Inflammatory macrophage (primary cell): ENCODE data around the gene ACOD1.
"Not testable (repeated sequence)": the region's sequence is repeated elsewhere in the genome, so short reads cannot be mapped to it uniquely, and the experiment has no call there.

Source experiments
- DNase-seq, 2 donors: peaks; one replicate each; pipeline ENCODE4 v3.0.0-alpha.2; 2020 to 2022
- total RNA-seq, 18 experiments: gene quantifications; one replicate each; lab custom pipeline; 2026; ENCODE audit warnings: mixed read lengths in 6 of 18, inconsistent platforms in 2 of 18; lab: John Stamatoyannopoulos, UW

Gene ACOD1
- total RNA-seq = 0 to 586 (median 11.2) reads per million in 18 experiments

DNA sequence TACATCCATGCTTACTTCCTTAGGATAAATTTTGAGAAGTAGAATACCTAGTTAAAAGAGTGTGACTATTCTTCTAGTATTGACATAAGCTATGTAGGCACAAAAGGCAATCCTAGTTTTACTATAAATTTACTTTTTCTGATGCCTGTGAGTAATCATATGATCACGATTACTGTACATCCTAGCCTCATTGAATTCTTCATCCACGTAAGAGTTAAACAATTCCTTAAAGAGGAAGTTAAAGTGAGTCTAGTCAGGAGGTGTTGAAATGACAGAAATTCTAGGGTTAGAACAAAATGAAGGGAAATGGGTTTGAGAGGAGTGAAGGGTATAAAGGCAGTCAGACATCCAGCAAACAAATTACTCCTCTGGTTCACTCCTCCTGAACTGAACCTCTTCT is at the start of gene ACOD1:
Gene ACOD1 (plus strand): TSS at position 363 of the 400 bp plus-strand sequence. CDS start 48 bp downstream, outside the sequence.
- peak in 1 of 2 donors; percentile 63 for DNase-seq

DNA sequence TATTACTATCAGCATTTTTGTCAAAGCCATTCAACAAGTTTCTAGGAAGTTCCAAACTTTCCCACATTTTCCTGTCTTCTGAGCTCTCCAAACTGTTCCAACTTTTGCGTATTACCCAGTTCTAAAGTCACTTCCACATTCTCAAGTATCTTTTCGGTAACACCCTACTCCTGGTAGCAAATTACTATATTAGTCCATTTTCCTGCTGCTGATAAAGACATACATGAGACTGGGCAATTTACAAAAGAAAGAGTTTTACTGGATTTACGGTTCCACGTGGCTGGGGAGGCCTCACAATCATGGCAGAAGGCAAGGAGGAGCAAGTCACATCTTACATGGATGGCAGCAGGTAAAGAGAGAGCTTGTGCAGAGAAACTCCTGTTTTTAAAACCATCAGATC is 49.2 kb upstream of the ACOD1 start:
- DNase-seq = not testable (repeated sequence)

DNA sequence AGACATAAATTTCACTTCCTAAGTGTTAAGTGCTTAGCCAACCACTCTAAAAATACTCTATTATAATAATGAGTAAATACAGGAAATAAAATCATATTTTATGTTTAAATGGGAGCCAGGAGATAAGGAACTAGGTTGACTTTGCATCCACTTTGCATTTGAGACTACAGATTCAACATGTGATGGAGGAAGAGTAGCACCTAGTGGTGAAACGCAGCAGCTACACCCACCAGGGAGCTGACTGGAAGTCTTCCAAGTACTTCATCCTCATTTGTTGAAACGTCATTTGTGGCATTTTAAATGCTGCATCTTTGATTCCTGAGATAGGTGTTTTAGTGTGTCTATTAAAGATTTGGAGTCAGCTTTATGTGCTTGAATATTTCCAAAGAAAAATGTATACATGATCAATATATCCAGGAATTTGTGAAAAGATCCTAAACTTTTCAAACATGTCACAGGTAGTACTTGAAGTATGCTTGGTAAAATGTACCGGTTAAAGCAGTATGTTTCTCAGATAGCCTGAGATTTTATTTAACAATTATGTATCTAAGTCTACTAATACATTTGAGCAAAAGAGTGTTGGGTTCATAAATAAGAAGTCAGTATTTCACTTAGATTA is 44.7 kb upstream of the ACOD1 start:
- DNase-seq = peak; percentile 90 to 94

DNA sequence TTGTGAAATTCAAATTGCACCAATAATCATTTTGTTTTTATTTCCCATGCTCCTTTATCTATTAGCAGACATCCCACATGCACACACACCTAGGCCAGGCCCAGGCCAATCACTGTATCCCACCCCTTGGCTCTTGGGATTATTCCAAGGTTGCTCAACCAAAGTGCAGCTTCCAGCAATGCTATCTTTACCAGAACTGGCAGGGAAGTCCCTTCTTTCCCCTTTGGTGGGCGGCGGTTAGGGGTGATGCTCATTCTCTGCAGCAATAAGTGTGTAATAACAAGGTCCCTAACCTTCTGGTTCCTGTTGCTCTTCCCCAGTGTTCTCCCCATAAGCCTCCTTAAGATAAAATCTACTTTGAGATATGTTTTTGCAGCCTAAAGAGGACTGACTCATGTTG is 43.8 kb upstream of the ACOD1 start:
- DNase-seq = peak; percentile 40 to 59

DNA sequence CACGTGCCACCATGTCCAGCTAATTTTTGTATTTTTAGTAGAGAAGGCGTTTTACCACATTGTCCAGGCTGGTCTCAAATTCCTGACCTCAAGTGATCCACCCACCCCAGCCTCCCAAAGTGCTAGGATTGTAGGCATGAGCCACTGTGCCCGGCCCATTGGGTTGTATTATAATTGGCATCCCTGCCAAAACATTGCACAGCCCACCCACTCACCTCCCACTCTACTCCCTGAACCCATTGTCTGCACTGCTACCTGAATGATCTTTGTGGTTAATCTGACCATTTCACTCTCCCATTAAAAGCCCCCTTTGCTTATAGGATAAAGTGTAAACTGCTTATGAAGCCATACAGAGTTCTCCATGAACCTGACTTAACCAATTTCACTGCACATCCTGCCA is 35.8 kb upstream of the ACOD1 start:
- DNase-seq = no peak

DNA sequence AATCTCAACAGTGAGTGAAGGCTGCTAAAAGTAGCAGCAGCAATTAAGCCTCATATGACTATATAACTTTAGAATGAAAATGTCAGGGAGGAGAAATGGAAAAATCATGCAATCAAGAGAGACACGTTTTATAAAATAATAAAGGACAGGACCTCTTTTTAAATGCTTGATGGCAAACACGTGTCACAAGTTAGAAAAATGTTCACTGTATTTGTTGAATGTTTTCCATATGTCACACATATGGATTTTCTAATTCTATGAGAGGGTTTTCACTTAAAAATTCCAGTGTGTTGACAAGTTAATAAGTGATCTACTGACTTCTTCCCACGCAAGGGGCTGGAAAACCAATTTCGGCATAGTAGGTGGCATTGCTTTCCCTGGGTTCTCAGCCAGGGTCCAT is 34.4 kb upstream of the ACOD1 start:
- DNase-seq = no peak

DNA sequence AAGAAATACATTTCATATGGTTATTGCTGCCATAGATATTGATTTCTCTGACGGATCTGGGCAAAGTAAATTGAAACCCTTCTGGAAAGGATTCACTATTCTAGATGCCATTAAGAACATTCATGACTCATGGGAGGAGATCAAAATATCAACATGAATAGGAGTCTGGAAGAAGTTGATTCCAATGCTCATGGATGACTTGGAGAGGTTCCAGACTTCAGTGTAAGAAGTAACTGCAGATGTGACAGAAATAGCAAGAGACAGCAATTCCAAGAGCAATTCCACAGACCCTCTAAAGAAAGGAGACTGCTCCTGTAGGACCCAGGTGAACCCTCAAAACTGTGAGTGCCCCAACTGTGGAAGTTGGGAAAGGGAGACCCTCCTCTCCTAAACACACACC is 31.2 kb upstream of the ACOD1 start:
- no peak for DNase-seq

DNA sequence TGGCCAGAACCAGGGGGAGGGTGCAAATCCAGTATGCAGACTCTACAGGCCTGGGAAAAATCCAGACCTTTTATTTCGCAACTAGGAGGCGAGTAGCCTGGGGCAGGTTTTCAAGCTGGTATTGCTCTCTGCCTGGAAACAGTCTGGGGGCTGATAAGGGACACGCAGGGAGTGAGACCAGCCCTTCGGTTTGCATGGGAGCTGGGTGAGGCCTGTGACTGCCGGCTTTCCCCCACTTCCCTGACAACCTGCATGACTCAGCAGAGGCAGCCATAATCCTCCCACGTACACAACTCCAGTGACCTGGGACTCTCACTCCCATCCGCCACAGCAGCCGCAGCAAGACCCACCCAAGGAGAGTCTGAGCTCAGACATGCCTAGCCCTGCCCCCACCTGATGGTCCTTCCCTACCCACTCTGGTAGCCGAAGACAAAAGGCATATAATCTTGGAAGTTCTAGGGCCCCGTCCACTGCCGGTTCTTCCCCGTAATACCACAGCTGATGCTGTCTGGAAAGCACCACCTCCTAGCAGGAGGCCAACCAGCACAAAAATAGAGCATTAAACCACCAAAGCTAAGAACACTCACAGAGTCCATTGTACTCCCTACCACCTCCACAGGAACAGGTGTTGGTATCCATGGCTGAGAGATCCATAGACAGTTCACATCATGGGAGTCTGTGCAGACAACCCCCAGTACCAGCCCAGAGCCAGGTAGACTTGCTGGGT is 30.4 kb upstream of the ACOD1 start:
- DNase-seq = not testable (repeated sequence)

DNA sequence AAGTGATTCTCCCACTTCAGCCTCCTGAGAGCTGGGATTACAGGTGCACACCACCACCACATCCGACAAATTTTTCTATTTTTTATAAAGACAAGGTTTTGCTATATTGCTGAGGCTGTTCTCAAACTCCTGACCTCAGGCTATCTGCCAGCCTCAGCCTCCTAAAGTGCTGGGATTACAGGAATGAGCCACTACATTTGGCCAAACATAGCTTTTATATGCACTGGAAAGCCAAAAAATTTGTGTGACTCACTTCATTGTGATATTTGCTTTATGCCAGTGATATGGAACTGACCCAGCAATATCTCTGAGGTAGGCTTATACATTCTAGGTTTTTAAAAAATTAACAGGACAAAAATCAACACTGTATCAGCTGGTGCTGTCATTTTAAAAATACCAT is 26.8 kb upstream of the ACOD1 start:
- DNase-seq = no peak

DNA sequence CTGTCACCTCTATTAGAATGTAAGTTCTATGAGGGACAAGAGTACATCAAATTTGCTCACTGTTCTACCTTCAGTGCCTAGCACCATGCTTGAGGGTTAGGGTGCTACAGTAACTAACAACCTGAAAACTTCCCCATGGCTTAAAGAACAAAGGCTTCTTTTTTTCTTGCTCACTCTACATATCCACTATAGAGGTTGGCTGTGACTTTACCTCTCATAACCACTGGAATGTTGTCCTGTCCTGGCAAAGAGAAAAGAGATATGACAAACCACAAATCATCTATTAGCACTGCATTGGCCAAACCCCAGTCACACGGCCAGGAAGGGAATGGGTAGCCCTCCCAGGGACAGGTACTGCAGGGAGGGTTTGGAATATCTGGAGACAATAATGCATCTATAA is 23.2 kb upstream of the ACOD1 start:
- DNase-seq = no peak

DNA sequence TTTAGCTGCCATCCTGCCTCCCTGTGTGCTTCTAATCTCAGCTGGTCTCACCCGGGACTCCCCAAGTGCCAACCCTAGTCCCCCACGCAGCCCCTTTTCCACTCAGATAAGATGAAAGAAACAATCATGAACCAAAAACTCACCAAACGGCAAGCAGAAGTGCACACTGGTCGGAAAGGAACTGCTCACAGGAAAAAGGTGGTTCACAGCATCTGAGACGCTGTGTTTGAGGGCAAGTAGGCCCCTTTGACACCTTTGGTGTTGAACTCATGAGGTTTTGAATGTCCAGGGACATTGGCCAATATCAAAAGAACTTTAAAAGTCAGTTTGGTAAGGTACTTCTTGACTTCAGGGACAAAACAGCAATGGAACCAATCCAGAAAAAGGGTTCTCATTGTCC is 20.4 kb upstream of the ACOD1 start:
- no peak for DNase-seq

DNA sequence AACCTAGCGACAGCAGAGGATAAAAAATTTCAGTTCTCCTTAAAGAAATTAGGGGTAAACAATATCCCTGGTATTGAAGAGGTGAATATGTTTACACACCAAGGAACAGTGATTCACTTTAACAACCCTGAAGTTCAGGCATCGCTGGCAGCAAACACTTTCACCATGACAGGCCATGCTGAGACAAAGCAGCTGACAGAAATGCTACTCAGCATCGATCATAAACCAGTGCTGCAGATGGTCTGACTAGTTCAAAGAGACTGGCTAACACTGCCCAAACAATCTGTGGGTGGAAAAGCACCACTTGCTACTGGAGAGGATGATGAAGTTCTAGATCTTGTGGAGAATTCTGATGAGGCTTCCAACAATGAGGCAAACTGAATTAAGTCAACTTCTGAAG is 19.9 kb upstream of the ACOD1 start:
- no peak for DNase-seq

DNA sequence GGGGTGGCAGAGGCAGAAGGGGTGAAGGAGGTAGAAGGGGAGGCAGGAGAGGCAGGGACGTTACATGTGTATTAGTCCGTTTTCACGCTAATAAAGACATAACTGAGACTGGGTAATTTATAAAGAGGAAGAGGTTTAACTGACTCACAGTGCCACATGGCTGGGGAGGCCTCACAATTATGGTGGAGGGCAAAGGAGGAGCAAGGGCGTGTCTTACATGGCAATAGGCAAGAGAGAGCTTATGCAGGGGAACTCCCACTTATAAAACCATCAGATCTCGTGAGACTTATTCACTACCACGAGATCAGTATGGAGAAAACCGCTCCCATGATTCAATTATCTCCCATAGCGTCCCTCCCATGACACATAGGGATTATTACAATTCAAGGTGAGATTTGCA is 19.0 kb upstream of the ACOD1 start:
- no peak for DNase-seq

DNA sequence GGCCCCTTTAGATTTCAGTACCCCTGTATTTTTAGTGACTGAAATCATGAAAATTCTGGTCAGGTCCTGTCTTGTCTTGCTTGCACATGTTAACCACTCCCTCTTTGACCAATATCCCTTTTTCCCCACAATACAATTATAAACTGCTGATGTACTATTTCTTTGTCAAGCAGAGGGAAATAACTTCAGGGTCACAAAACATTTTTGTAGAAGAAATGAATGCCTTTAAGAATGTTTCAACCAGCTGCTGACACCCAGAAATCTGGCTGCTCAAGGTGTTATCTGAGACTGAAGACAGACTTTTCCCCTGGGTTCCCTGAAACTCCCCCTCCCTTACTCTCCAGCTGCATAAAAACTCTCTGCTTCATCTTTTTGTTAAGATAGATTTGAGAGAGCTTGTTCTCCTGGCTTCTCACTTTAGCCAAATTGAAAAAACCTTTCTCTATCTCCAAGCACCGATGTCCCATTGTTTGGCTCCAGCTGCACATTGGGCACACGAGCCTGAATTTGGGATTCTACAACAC is 18.4 kb upstream of the ACOD1 start:
- DNase-seq = no peak

DNA sequence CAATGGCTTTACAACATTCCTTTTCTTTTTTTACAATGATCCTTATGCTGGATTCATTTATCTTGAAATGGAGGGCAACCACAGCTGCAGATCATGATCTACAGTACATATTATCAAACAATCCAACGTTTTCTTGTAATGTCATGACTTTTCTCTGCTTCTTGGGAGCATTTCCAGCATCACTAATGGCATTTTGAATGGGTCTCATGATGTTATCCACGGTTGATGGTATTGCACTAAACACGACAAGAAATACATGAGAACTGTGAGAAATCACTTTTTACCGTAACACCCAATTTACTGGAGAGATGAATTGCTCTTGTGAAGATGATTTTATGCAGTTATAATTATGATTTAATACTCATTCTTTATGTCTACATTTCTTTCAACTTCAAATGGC is 16.2 kb upstream of the ACOD1 start:
- DNase-seq = no peak

DNA sequence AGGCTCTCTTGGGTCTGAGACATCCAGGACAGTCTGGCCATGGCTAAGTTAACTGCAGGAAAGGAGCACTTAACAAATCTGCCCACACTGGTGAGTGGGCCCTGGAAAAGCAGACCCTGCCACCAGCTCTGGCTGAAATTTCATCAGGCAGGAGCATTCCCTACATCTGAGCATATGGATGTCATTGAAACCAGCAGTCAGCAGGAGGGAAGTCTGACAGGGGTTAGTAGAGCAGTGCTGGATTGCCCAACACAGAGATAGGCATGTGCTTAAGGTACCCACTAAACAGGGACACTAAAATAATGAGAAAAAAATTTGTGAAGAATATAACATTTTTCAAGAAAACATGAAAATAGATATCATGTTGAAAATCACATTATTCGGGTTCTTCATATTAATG is 13.6 kb upstream of the ACOD1 start:
- no peak for DNase-seq

DNA sequence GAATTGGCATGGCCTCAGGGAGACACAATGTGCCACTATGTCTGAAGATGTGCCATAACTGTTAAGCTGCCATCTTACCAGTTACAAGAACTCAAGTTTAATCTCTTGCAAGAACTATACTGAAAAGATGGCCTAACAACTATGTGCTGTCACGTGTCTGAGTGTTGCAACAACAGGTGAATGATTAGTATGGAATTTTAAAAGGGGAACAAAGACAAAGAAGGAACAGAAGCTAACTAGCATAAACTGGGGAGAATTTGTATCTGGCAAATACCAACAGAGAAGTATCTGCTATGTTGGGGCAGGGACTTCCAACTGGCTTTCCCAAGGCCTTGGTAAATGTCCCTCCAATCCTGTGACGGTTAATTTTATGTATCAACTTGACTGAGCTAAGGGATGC is 11.5 kb upstream of the ACOD1 start:
- peak; percentile 39 to 58 for DNase-seq

DNA sequence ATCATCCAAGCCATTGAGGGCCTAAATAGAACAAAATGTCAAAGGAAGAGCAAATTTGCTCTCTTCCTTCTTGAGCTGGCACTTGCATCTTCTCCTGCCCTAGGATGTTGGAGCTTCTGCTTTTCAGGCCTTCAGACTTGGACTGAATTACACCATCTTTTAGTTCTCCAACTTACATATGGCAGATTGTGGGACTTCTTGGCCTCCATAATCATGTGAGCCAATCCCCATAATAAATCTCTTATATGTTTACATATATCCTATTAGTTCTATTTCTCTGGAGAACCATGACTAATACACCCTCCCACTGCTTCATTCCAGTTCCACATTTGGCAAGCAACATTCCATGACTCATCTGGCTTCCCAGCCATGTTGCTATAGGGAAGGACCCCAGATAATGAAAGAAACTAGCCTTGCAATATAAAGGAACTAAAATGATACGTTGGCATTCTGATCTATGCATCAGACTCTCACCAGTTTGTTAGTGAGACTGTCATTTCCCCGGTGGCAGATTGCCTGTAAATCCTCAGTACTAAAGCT is 11.0 kb upstream of the ACOD1 start:
- peak; percentile 94 to 95 for DNase-seq

DNA sequence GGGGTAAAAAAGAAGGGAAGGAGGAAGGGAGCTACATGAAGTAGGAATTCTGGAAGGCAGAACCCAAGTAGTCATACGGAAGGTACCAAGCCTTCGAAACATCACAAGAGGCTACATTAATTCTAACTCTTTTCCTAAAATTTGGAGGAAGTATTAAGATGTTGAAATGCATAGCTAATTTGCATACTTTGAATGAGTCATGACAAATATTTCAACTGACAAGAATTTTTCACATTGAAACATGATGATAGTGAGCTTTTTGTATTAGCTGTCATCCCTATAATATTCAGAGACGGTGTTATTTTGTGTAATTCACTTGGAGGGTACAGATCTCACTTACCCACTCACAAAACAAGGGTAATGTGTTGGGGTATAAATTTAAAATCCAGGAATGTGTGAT is 9.1 kb upstream of the ACOD1 start:
- DNase-seq = peak; percentile 18 to 82

DNA sequence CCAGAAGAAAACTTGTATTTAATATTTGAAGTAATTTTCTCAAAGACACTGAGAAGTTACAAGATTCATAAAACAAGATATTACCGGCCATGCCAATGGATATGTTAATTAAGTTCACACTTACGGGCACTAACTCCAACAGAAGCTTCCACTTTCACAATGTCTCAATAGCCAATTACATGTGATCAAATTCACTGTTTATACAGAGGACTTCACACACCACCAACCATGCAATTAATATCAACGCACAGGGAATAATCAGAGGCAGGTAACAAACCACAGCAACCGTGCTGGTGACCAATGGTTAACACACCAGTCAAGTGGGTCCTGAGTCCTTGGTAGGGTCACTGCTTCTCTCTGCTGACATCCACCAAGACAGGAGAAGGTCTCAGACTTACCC is 5.9 kb upstream of the ACOD1 start:
- DNase-seq = no peak

DNA sequence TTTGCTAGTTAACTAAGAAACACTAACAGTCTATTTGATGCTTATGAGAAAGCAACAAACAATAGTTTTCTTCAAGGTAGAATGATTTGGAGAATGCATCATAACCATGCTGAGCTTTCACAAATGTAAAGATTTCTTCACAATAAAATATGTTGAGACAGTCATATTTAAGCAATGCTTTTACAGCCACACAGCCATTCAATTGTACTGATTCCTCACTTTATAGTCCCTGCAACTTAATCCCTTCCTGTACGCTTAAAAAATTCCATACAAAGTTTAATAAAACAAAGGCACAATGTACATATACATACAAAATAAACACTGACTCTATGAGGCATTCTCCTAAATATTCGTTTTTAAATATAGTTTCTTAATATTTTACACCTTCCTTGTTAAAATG is 4.7 kb upstream of the ACOD1 start:
- DNase-seq = no peak

DNA sequence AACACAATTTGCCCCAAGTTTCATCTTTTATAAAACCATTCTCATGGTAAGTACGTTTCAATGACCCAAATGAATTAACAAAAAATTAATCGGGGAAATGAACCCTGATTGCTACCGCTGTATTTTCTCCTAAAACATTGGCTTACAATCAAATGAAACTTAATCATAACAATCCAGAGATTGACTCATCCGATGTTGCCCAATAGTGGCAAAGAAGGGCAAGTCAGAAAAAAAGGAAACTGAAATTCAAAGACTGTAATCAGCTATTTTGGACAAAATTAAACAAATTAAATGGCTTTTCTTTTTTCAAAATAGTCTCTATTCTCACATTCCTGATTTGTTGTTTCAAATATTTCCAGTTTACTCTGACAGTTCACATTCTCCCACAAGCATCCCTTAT is 3.9 kb upstream of the ACOD1 start:
- DNase-seq = peak; percentile 72 to 84

DNA sequence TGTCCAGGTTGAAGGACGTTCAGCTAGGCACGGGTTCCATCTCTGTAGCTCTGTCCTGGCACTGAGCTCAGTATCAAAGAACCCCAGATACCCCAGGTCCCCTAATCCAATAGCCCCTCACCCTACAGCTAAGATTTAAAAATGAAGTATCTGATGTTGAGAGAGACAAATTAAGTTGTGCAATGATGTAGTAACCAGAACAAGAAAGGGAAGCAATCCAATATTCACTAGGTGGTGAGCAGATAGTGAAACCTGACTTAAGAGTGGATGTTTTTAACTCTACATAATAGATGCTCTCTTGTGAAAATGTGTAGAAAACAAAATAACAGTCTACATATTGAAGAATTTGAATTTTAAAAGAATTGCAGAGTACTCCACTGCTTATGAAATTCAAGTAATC is 1.8 kb downstream of the ACOD1 start:
- DNase-seq = peak in 1 of 2 donors; percentile 46

DNA sequence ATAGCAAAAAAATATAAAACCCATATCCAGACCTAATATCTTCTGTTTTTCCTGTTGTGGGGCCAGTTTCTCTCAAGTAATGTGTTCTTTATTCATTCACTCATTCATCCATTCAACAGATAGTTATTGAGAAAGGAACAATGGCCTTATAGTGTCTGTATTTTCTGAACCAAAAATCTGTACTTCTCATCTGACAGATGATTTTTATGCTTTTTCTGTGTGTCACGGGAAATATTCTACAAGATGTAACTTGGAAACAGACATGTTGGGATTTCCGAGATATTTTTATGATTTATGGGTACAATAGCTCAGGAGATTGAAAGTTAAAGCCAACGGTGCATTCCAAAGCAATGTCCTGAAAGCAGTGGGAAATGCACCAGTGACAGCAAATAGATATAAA is 5.7 kb downstream of the ACOD1 start:
- no peak for DNase-seq
